Measurements from ENCODE around the gene PSIP1. TPM values are rescaled to one million over a fixed set of nuclear protein-coding genes. Genes with fewer than 3 reads are reported as not detected.

Gene PSIP1
- polyA plus RNA-seq, 1 donor (not counting 4 experiments of a cell fraction or from before 2014, with no cell fraction given), result 14.7 TPM

DNA sequence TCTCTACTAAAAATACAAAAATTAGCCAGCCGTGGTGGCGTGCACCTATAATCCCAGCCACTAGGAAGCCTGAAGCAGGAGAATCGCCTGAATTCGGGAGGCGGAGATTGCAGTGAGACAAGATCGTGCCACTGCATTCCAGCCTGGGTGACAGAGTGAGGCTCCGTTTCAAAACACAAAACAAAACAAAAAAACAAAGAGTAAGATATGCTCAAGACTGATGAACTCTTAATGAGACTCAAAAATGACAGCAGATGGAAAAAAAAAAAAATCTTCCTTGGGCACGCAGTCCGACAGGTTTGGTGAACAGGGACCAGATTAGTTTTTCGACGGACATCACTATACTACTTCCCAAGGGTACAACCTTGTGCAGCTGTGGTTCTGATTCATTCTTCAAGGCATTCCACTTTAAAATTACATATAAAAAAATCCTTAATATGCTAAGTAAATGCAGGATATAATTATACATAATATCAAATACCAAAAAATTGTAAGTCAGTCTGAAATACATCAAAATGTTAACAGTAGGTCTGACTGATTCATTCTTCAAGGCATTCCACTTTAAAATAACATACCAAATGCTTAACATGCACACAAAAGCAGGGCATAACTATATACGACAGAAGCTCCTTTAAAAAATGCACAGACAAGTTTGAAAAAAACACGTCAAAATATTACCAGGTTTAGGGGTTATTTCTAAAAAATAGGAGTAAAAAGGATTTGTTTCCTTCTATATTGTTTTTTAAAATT lies 12.3 kb downstream of the PSIP1 start:
- H3K9me1 ChIP-seq (ENCODE audit: control insufficient read depth, extremely low read depth, insufficient read depth, low read length), result no peaks in the 10 kb centered on the region
- no peak for TF ChIP-seq EZH2 (IDR thresholded peaks at IDR 0.05; ENCODE audit: low read length)
- TF ChIP-seq, protein P1, sequence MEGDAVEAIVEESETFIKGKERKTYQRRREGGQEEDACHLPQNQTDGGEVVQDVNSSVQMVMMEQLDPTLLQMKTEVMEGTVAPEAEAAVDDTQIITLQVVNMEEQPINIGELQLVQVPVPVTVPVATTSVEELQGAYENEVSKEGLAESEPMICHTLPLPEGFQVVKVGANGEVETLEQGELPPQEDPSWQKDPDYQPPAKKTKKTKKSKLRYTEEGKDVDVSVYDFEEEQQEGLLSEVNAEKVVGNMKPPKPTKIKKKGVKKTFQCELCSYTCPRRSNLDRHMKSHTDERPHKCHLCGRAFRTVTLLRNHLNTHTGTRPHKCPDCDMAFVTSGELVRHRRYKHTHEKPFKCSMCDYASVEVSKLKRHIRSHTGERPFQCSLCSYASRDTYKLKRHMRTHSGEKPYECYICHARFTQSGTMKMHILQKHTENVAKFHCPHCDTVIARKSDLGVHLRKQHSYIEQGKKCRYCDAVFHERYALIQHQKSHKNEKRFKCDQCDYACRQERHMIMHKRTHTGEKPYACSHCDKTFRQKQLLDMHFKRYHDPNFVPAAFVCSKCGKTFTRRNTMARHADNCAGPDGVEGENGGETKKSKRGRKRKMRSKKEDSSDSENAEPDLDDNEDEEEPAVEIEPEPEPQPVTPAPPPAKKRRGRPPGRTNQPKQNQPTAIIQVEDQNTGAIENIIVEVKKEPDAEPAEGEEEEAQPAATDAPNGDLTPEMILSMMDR (optimal IDR thresholded peaks at IDR 0.05 in 1 of 3, IDR thresholded peaks at IDR 0.05 in 1 of 3, conservative IDR thresholded peaks at IDR 0.05 in 1 of 3; ENCODE audit: extremely low read depth in 1 of 3, insufficient read depth in 2 of 3, low read length in 3 of 3), result no peak
- dilution Hi-C loops (cut with MboI; ENCODE audit: extremely low pct_ligation_motif_present, low sequenced_read_pairs), result no loop called here
- H3K4me3 ChIP-seq (ENCODE audit: control insufficient read depth in 2 of 3, extremely low read depth in 1 of 3, insufficient read depth in 2 of 3, low read depth in 1 of 3, low read length in 3 of 3), result no peak overlapping the region
- H3K4me1 ChIP-seq (ENCODE audit: control insufficient read depth, extremely low read depth, insufficient read depth, low read length), result no peaks in the 10 kb centered on the region
- no peaks in the 10 kb centered on the region for H3K27me3 ChIP-seq (ENCODE audit: control insufficient read depth, extremely low read depth, insufficient read depth, low read length)
- no peaks in the 10 kb centered on the region for H4K20me1 ChIP-seq (ENCODE audit: control insufficient read depth, extremely low read depth, insufficient read depth, low read length)
- no peaks in the 10 kb centered on the region for H3K36me3 ChIP-seq (ENCODE audit: control insufficient read depth in 2 of 2, extremely low read depth in 1 of 2, insufficient read depth in 2 of 2, low read length in 2 of 2)
- H3K4me2 ChIP-seq (ENCODE audit: control insufficient read depth, extremely low read depth, insufficient read depth, low read depth, low read length), result no peak overlapping the region
- DNase-seq (ENCODE audit: low read depth, low spot score) (no peak), FAIRE-seq (no peak)
- no peak overlapping the region for H2AFZ ChIP-seq (ENCODE audit: control insufficient read depth, low read length)
- no peaks in the 10 kb centered on the region for H3K9me3 ChIP-seq (ENCODE audit: control insufficient read depth, low read depth, low read length)
- no peak overlapping the region for H3K27ac ChIP-seq (ENCODE audit: control insufficient read depth, insufficient read depth, low read length)
- H3K79me2 ChIP-seq (ENCODE audit: control insufficient read depth, insufficient read depth, low read length), result no peaks in the 10 kb centered on the region
- H3K9ac ChIP-seq (ENCODE audit: control insufficient read depth, extremely low read depth, insufficient read depth, low read length), result no peak overlapping the region

DNA sequence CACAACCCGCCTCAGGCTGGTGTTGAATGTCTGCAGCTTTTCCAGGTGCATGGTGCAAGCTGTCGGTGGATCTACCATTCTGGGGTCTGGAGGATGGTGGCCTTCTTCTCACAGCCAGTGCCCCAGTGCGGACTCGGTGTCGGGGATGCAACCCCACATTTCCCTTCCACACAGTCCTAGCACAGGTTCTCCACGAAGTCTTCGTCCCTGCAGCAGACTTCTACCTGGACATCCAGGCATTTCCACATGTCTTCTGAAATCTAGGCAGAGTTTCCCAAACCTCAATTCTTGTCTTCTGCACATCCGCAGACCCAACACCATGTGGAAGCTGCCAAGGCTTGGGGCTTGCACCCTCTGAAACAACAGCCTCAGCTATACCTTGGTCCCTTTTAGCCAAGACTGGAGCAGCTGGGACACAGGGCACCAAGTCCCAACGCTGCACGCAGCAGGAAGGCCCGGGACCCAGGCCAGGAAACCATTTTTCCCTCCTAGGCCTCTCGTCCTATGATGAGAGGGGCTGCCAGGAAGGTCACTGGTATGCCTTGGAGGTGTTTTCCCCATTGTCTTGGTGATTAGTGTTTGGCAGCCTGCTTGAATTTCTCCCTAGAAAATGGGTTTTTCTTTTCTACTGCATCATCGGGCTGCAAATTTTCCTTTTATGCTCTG lies 18.2 kb downstream of the PSIP1 start:
- H3K9me3 ChIP-seq (ENCODE audit: control insufficient read depth, low read depth, low read length), result no peaks in the 10 kb centered on the region
- no peak overlapping the region for H3K4me3 ChIP-seq (ENCODE audit: control insufficient read depth in 2 of 3, extremely low read depth in 1 of 3, insufficient read depth in 2 of 3, low read depth in 1 of 3, low read length in 3 of 3)
- no peaks in the 10 kb centered on the region for H3K9me1 ChIP-seq (ENCODE audit: control insufficient read depth, extremely low read depth, insufficient read depth, low read length)
- DNase-seq (ENCODE audit: low read depth, low spot score) (no peak), FAIRE-seq (no peak)
- H3K9ac ChIP-seq (ENCODE audit: control insufficient read depth, extremely low read depth, insufficient read depth, low read length), result no peak overlapping the region
- H3K27ac ChIP-seq (ENCODE audit: control insufficient read depth, insufficient read depth, low read length), result no peak overlapping the region
- no peaks in the 10 kb centered on the region for H3K79me2 ChIP-seq (ENCODE audit: control insufficient read depth, insufficient read depth, low read length)
- TF ChIP-seq EZH2 (IDR thresholded peaks at IDR 0.05; ENCODE audit: low read length), result no peak
- TF ChIP-seq, protein P1 (optimal IDR thresholded peaks at IDR 0.05 in 1 of 3, IDR thresholded peaks at IDR 0.05 in 1 of 3, conservative IDR thresholded peaks at IDR 0.05 in 1 of 3; ENCODE audit: extremely low read depth in 1 of 3, insufficient read depth in 2 of 3, low read length in 3 of 3), result no peak
- H3K27me3 ChIP-seq (ENCODE audit: control insufficient read depth, extremely low read depth, insufficient read depth, low read length), result no peaks in the 10 kb centered on the region
- H4K20me1 ChIP-seq (ENCODE audit: control insufficient read depth, extremely low read depth, insufficient read depth, low read length), result no peaks in the 10 kb centered on the region
- H3K4me1 ChIP-seq (ENCODE audit: control insufficient read depth, extremely low read depth, insufficient read depth, low read length), result no peaks in the 10 kb centered on the region
- H3K36me3 ChIP-seq (ENCODE audit: control insufficient read depth in 2 of 2, extremely low read depth in 1 of 2, insufficient read depth in 2 of 2, low read length in 2 of 2), result no peaks in the 10 kb centered on the region
- H2AFZ ChIP-seq (ENCODE audit: control insufficient read depth, low read length), result no peak overlapping the region
- H3K4me2 ChIP-seq (ENCODE audit: control insufficient read depth, extremely low read depth, insufficient read depth, low read depth, low read length), result no peak overlapping the region
- dilution Hi-C loops (cut with MboI; ENCODE audit: extremely low pct_ligation_motif_present, low sequenced_read_pairs), result no loop called here
